WTC11 (cell line): Measurements from ENCODE around the gene PIK3C3.

Experiments
- CTCF ChIP-seq: fragments of 200-600 bp; IDR thresholded peaks from 2 replicates; pipeline ENCODE4 v1.8.0; 2022; ENCODE audit warnings: antibody characterized with exemption
- SP1 ChIP-seq: sonication (generic); formaldehyde crosslinking; conservative IDR thresholded peaks from 2 replicates; pipeline ENCODE4 v1.8.1; 2022; ENCODE audit warnings: missing genetic modification reagents

- no peak for TF ChIP-seq SP1
- no peak for TF ChIP-seq CTCF
Observed at GRCh38 chr18:42067518-42067917, 112.5 kb downstream of the PIK3C3 start.
